OCI-M1 (cell line): ENCODE results near the gene PKD2L2.
"Not testable (repeated sequence)": the region's sequence is repeated elsewhere in the genome, so short reads cannot be mapped to it uniquely, and the experiment has no call there.

Source experiments
- DNase-seq: peaks from one replicate; lab custom pipeline; 2025; lab: John Stamatoyannopoulos, UW

Gene PKD2L2

DNA sequence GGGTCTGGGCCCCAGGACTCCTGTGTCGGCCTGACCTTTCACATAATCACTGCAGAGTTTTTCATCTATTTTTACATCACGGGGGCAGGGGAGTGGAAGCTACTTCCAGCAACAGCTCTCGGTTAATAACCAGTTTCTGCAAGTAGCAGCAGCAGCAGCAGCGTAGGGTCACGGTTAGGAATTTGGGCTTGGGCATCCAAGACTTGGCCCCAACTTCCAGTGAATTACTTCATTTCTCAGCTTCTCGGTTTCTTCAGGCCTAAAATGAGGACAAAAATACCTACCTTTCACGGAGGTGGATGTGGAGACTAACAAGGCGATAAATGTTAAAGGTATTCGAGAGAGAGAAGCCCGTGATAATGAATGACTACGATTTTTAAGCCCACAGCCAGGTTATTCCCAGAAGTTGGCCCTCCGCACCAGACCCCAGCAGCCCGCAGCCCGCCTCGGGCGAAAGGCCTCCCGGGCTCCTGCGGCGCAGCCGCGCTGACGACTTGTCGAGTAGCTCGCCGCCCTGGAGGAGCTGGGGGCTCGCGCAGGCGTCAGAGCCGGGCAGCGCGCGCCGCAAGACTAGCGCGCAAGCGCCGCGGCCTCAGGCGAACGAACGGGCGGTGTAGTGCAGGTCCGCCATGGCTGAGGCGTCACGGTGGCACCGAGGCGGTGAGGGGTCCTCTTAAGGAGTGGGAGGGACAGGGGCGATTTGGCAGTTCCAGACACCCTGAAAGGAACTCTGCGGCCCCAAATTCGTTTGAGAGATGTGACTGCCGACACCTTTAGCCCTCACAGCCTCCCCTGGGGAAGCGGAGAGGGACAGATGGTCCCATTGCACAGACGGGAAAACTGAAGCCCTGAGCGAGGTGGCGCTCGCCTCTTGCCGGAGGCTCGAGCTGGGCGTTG lies at the start of gene PKD2L2:
PKD2L2 (plus strand) TSS at position 595 of the 897 bp plus-strand sequence; CDS start at position 630, 35 bp downstream.
- peak; percentile 86 for DNase-seq

DNA sequence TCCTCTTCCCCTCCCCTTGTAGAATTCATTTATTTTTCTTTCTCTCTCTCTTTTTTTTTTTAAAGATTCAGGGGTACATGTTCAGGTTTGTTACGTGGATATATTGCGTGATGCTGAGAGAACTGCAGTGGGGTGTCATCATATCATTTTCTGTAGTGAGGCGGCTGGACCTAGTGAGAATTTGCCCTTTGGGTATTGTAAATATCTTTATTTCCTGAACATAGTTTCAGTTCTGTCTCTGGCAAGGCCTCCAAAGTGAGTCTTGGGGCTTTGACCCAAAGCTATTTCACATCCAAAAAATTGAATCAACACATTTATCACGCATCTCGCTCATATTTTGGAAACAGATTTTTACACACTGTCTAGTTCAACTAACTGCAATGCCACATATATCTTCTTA lies 47.0 kb upstream of the PKD2L2 start:
- DNase-seq, result no peak

- no peak for DNase-seq
Measured at GRCh38 chr5:137843676-137844299, 45.5 kb upstream of the PKD2L2 start.

GRCh38 chr5:137845472-137845871 lies 43.8 kb upstream of the PKD2L2 start:
- DNase-seq, result no peak

GRCh38 chr5:137847687-137848086 lies 41.6 kb upstream of the PKD2L2 start:
- DNase-seq, result no peak

DNA sequence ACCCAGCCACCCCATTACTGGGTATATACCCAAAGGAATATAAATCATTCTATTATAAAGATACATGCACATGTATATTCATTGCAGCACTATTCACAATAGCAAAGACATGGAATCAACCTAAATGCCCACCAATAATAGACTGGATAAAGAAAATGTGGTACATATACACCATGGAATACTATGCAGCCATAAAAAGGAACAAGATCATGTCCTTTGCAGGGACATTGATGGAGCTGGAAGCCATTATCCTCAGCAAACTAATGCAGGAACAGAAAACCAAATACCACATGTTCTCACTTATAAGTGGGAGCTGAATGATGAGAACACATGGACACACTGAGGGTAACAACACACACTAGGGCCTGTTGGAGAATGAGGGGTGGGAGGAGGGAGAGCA lies 36.1 kb upstream of the PKD2L2 start:
- not testable (repeated sequence) for DNase-seq

DNA sequence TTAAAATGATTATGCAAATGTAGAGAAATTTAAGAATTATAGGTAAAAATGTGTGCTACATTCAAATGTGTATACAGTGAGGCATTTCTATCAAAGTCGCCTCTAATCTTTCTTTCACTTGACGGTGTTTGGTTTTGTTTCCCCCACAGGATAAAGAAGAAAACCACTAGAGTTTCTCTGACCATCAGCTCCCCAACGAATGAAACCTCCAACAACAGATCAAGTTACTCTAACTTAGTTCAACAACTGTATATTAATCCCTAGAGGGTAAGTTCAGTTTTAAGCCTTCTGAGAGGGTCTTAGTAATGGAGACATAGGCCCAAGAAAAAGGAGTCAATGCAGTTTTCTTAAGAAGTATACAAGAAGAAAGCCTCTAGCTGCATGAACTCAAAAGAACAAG lies 33.1 kb upstream of the PKD2L2 start:
- DNase-seq, result no peak

GRCh38 chr5:137856916-137857862 lies 32.1 kb upstream of the PKD2L2 start:
- DNase-seq, result no peak

DNA sequence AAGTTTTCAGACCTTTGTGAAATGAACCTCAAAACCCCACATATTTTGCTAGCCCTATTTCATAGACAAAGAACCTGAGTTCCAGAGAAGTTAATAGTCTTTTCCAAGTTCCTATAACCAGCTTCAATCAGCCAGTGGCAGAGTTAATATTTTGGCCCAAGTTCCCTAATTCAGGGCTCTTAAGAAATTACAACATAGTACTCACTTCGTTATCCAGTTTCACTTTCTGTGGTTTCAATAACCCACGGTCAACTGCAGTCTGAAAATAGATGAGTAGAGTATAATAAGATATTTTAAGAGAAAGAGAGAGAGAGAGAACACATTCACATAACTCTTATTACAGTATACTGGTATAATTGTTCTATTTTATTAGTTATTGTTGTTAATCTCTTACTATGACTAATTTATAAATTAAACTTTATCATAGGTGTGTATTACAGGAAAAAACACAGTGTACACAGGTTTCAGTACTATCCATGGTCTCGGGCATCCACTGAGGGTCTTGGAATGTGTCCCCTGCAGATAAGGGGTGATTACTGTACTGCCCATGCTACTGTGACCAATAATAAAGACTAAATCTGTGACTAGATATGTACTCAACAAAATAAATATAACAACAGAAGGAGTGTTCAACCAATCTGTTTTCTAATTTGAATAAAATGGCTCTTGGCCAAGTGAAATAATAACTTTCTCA lies 30.9 kb upstream of the PKD2L2 start:
- DNase-seq, result peak; percentile 86

DNA sequence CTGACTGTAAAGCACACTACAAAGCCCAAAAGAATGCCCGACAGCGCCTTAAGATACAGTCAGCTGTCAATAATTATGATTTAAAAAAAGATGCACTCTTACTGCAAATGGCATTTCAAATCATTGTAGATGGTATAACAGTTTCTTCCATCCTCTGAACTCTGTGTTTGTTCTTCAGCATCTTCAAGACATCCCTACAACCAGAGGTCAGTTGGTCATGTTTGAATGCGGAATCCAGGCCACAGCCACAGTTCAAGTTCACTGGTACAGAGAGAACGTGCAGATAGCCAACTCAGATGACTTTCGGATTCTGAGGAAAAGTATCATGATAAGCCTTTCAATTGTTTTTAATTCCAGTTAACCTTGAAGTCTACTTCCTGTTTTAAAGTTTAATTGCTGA lies 30.3 kb upstream of the PKD2L2 start:
- DNase-seq, result peak; percentile 17

DNA sequence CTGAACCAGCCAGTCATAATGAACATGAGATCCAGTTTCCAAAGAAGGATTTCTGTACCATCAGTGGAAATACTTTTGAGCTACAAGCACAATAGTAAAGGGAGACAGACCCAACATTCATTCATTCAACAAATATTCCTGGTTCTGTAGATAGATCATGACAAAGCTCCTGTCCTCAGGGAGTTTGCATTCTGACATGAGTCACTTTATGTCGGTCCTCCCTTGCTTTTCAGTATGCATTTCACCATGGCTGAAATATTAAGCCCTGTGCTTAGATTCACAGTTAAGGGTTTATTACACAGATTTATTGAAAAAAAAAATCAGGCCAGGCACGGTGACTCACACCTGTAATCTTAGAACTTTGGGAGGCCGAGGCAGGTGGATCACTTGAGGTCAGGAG lies 27.0 kb upstream of the PKD2L2 start:
- no peak for DNase-seq

- not testable (repeated sequence) for DNase-seq
Measured at GRCh38 chr5:137863653-137864052, 25.6 kb upstream of the PKD2L2 start.

GRCh38 chr5:137866541-137867388 lies 22.5 kb upstream of the PKD2L2 start:
- peak; percentile 15 for DNase-seq

- peak; percentile 47 for DNase-seq
Measured at GRCh38 chr5:137867664-137868063, 21.6 kb upstream of the PKD2L2 start, which contains the start of gene MYOT. Gene MYOT (plus strand): TSS chr5:137867860. CDS start chr5:137870652, 2,792 bp downstream.

GRCh38 chr5:137870647-137871339 lies 18.5 kb upstream of the PKD2L2 start:
- no peak for DNase-seq

- no peak for DNase-seq
Measured at GRCh38 chr5:137871571-137871970, 17.7 kb upstream of the PKD2L2 start.

GRCh38 chr5:137872466-137872865 lies 16.8 kb upstream of the PKD2L2 start:
- DNase-seq, result no peak

- no peak for DNase-seq
Measured at GRCh38 chr5:137876101-137876500, 13.2 kb upstream of the PKD2L2 start.

- no peak for DNase-seq
Measured at GRCh38 chr5:137880313-137880712, 8.9 kb upstream of the PKD2L2 start.

- peak; percentile 34 for DNase-seq
Measured at GRCh38 chr5:137887831-137888230, 1.4 kb upstream of the PKD2L2 start.
